Heart left ventricle (tissue), 16 donors: ENCODE data around the gene SLC35G3. TPM values are rescaled to one million over a fixed set of nuclear protein-coding genes. Genes with fewer than 3 reads are reported as not detected.

Source experiments
- ATAC-seq, 4 donors: fragments of 200-7000 bp; cut with Tn5 transposase; one replicate each; pipeline ENCODE4 v1.9.1; 2020 to 2022; ENCODE audit warnings: moderate library complexity in 4 of 4, mild to moderate bottlenecking in 3 of 4, moderate number of reproducible peaks in 1 of 4
- DNase-seq, 5 donors: peaks; one replicate each; pipeline ENCODE4 v3.0.0-alpha.2; 2020
- H3K27ac ChIP-seq, 12 donors: fragments of 200-600 bp; sonication (generic) in 4 of 12; one replicate each; pipeline versions ENCODE4 v1.5.0 to v1.8.0; 2016 to 2022; ENCODE audit warnings: mild to moderate bottlenecking in 2 of 12
- H3K27me3 ChIP-seq, 9 donors: fragments of 200-600 bp; sonication (generic) in 2 of 9; one replicate each; pipeline versions ENCODE4 v1.5.1 to v1.8.0; 2016 to 2022; ENCODE audit warnings: mild to moderate bottlenecking in 3 of 9
- H3K36me3 ChIP-seq, 9 donors: fragments of 200-600 bp; sonication (generic) in 2 of 9; one replicate each; pipeline versions ENCODE4 v1.5.0 to v1.8.0; 2018 to 2022; ENCODE audit warnings: mild to moderate bottlenecking in 2 of 9
- H3K4me1 ChIP-seq, 12 donors: fragments of 200-600 bp; sonication (generic) in 4 of 12; one replicate each; pipeline versions ENCODE4 v1.5.0 to v1.8.0; 2016 to 2022; ENCODE audit warnings: mild to moderate bottlenecking in 3 of 12
- H3K4me3 ChIP-seq, 12 donors: fragments of 200-600 bp; sonication (generic) in 4 of 12; one replicate each; pipeline versions ENCODE4 v1.5.0 to v1.8.0; 2017 to 2022; ENCODE audit warnings: mild to moderate bottlenecking in 9 of 12, moderate library complexity in 4 of 12
- H3K9me3 ChIP-seq, 12 donors: fragments of 200-600 bp; sonication (generic) in 4 of 12; one replicate each; pipeline versions ENCODE4 v1.5.0 to v1.8.0; 2016 to 2022; ENCODE audit warnings: mild to moderate bottlenecking in 1 of 12
- POLR2A ChIP-seq, 2 donors: fragments of 450-650 bp; IDR thresholded peaks; one replicate each; pipeline ENCODE4 v1.6.1; 2017; ENCODE audit warnings: antibody characterized with exemption in 2 of 2, mild to moderate bottlenecking in 2 of 2, moderate library complexity in 2 of 2
- WGBS, 4 donors: extraction: QIAGEN DNeasy Blood & Tissue Kit in 2 of 4; methylation state at CpG; one replicate each; pipeline versions ENCODE4 v1.1.5 to v1.1.7; 2013 to 2018; 5-methylcytosine and 5-hydroxymethylcytosine counted together
- intact Hi-C, 10 donors: fragments of 100-400 bp; cut with DNase I; formaldehyde crosslinking; loops; one replicate each; pipeline versions ENCODE4 v1.11.1 to v1.14.2; 2022
- polyA plus RNA-seq, 2 donors: library from polyadenylated mRNA; stranded (reverse); fragments of 200-250 nt; gene quantifications; one replicate each; pipeline ENCODE4 v1.2.3, GENCODE V29; 2013
- total RNA-seq, 9 donors: library from RNA; depleted of rRNA in 2 of 9; stranded (reverse); fragments of >200 nt in 2 of 9; fragmentation: NEBNext Ultra II Directional in 3 of 9; extraction: Animal tissue kit (Norgen Biotek cat#: 25700) in 3 of 9; gene quantifications; one replicate each; pipeline versions ENCODE4 v1.1.0 to v1.2.4, GENCODE V29; 2016 to 2023
- TF ChIP-seq, protein P1 (sequence below), 12 donors: fragments of 200-600 bp; sonication (generic) in 4 of 12; IDR thresholded peaks; one replicate each; pipeline versions ENCODE4 v1.5.0 to v1.8.0; 2018 to 2022; ENCODE audit warnings: antibody characterized with exemption in 12 of 12, mild to moderate bottlenecking in 5 of 12
- donor health status: ischemic (EF 13 %, LVEDD 7.1; RV severe dilation, severe dysfunction).
- donor health status: healthy with polysubstance abuse.
- donor health status: DM: no; HTN: yes; CAD: no.
- donor health status: DM: no; HTN: no; CAD: no.
- donor health status: ischemic (EF 25% LVEDD 6.9; RV normal size, moderate dysfunction).
- donor health status: ischemic (EF 25% LVEDD 5.7; RV mildly dilated, moderate dysfunction).
- donor health status: healthy.
- donor health status: DM: yes; HTN: yes; CAD: no.
- donor health status: ischemic (EF 35%, LVEDD 5.7; RV mildly dilated, moderate dysfunction).
- donor health status: nonischemic (EF 11% LVEDD 7.7; RV severe dilation, severe dysfunction).
- donor health status: DM: yes; HTN: yes; CAD: no.
- donor health status: PGD.
- donor health status: ischemic (EF 29% LVEDD 5.4; RV normal size, mild dysfunction).
- donor health status: nonischemic (EF 23%, LVEDD 6.1; RV moderate dilation, normal function).

Gene SLC35G3
- total and polyA plus RNA-seq, 11 donors, result not detected

- no peak overlapping the region for H3K27ac ChIP-seq
- TF ChIP-seq POLR2A (IDR thresholded peaks at IDR 0.05), result no peak
- TF ChIP-seq, protein P1, sequence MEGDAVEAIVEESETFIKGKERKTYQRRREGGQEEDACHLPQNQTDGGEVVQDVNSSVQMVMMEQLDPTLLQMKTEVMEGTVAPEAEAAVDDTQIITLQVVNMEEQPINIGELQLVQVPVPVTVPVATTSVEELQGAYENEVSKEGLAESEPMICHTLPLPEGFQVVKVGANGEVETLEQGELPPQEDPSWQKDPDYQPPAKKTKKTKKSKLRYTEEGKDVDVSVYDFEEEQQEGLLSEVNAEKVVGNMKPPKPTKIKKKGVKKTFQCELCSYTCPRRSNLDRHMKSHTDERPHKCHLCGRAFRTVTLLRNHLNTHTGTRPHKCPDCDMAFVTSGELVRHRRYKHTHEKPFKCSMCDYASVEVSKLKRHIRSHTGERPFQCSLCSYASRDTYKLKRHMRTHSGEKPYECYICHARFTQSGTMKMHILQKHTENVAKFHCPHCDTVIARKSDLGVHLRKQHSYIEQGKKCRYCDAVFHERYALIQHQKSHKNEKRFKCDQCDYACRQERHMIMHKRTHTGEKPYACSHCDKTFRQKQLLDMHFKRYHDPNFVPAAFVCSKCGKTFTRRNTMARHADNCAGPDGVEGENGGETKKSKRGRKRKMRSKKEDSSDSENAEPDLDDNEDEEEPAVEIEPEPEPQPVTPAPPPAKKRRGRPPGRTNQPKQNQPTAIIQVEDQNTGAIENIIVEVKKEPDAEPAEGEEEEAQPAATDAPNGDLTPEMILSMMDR (IDR thresholded peaks at IDR 0.05), result no peak
- peaks cover 0 to 5% (median 0%) of the 10 kb centered on the region in 9 donors for H3K36me3 ChIP-seq
- peaks cover 0 to 2% (median 0%) of the 10 kb centered on the region in 12 donors for H3K9me3 ChIP-seq
- peaks cover 0 to 10% (median 0%) of the 10 kb centered on the region in 12 donors for H3K4me1 ChIP-seq
- ATAC-seq, result peak in 1 of 4 donors; percentile 41
- DNase-seq, result no peak
- no peaks in the 10 kb centered on the region for H3K27me3 ChIP-seq
- 65 to 80% (median 71%) methylated on average over 8 of the region's 8 CpGs for WGBS, 4 donors
- intact Hi-C loops, result no loop called here
- no peak overlapping the region for H3K4me3 ChIP-seq
Observed at GRCh38 chr17:35192708-35193107, 1.5 kb downstream of the SLC35G3 start.

- ATAC-seq (no peak), DNase-seq (no peak)
- peaks cover 0 to 19% (median 5%) of the 10 kb centered on the region in 9 donors for H3K36me3 ChIP-seq
- H3K27ac ChIP-seq, result no peak overlapping the region
- H3K9me3 ChIP-seq, result no peaks in the 10 kb centered on the region
- peaks cover 0 to 10% (median 0%) of the 10 kb centered on the region in 12 donors for H3K4me1 ChIP-seq
- H3K27me3 ChIP-seq, result no peaks in the 10 kb centered on the region
- intact Hi-C loops, result loop anchor here in 1 of 10 donors (2.0 kb wide), 1 partner anchor 14 kb away; no protein-coding TSS in a partner anchor
- TF ChIP-seq, protein P1 (IDR thresholded peaks at IDR 0.05), result no peak
- no peak for TF ChIP-seq POLR2A (IDR thresholded peaks at IDR 0.05)
- 80 to 84% (median 82%) methylated on average over 11 of the region's 11 CpGs for WGBS, 4 donors
- no peak overlapping the region for H3K4me3 ChIP-seq
Observed at GRCh38 chr17:35191001-35191695, 3.0 kb downstream of the SLC35G3 start.

DNA sequence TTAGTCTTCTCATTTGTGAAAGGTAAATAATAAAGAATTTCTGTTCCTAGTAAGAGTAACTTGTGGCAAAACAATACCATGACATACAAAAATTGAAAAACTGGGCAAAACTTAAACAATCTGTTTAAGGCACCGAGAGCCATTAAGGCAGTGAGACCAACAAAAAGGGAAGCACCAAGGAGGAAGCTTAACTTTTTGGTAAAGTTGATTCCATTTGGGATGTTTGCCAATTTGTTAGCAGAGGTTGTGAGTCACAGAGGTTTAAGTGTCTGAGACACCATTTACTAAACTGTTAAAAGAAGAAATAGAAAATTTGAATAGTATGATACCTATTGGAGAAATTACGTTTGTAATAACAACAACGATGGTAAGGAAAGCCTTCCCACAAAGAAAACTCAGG, 4.9 kb downstream of the SLC35G3 start:
- no peak for TF ChIP-seq POLR2A (IDR thresholded peaks at IDR 0.05)
- TF ChIP-seq, protein P1 (IDR thresholded peaks at IDR 0.05), result no peak
- Histone ChIP-seq H3K4me1 (peaks cover 0 to 10% (median 0%) of the 10 kb centered on the region in 12 donors), H3K4me3 (no peak overlapping the region), H3K36me3 (peaks cover 0 to 32% (median 10%) of the 10 kb centered on the region in 9 donors), H3K27ac (no peak overlapping the region), H3K27me3 (no peaks in the 10 kb centered on the region), H3K9me3 (no peaks in the 10 kb centered on the region)
- ATAC-seq (no peak), DNase-seq (no peak)
- intact Hi-C loops, result no loop called here
- WGBS, 4 donors, result 75 to 80% (median 79%) methylated on average over 3 of the region's 3 CpGs

- ATAC-seq, result no peak
- intact Hi-C loops, result no loop called here
- Histone ChIP-seq H3K4me1 (peaks cover 0 to 10% (median 0%) of the 10 kb centered on the region in 12 donors), H3K4me3 (no peak overlapping the region), H3K9me3 (no peaks in the 10 kb centered on the region), H3K36me3 (peaks cover 0 to 44% (median 10%) of the 10 kb centered on the region in 9 donors), H3K27ac (no peak overlapping the region), H3K27me3 (no peaks in the 10 kb centered on the region)
- WGBS, 4 donors, result 25 to 53% (median 44%) methylated on average over 2 of the region's 2 CpGs
- DNase-seq, result no peak
- TF ChIP-seq, protein P1 (IDR thresholded peaks at IDR 0.05), result no peak
- no peak for TF ChIP-seq POLR2A (IDR thresholded peaks at IDR 0.05)
Observed at GRCh38 chr17:35188111-35188510, 6.1 kb downstream of the SLC35G3 start.
